Lung microvascular endothelial cell (primary cell): Measurements from ENCODE around the gene CDC16. TPM values are rescaled to one million over a fixed set of nuclear protein-coding genes. Genes with fewer than 3 reads are reported as not detected.
"Not testable (repeated sequence)": the region's sequence is repeated elsewhere in the genome, so short reads cannot be mapped to it uniquely, and the experiment has no call there.

Experiments used
- DNase-seq, 2 donors: peaks; one replicate each; pipeline versions ENCODE4 v3.0.0 to v3.0.0-alpha.2; 2010; ENCODE audit warnings: low read depth in 2 of 2
- total RNA-seq: library from RNA; depleted of rRNA; stranded (reverse); fragments of >200 nt; gene quantifications from 2 replicates; pipeline ENCODE4 v1.2.1, GENCODE V29; 2014

CDC16 gene
- total RNA-seq, 1 donor from 2014 or later = 31.9 TPM

DNA sequence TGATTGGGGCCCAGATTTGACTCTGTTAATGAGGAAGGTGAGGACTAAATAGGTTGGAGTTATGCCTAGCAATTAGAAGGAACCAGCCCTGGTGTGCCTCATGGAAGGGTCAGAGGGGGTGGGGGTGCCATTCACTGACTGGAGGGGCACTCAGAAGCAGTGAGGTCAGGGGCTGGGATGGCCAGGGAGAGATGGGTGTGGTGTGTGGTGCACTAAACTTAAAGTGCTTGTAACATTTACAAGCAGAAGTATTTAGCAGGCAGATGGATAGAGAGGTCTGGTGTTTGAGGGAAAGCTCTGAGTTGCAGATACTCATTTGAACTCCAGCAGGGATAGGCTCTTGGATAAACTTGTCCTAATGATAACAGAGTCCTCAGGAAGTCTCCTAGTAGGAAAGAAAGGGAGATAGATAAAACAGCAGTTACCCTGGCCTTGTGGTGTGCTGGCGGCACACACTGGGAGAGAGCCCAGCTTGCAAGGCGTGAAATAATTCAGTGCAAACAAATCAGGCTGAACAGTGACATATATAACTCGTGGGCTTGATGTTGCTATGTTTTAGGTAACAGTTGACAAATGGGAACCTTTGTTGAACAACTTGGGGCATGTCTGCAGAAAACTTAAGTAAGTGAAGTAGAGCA, 26.8 kb downstream of the CDC16 start:
- no peak for DNase-seq

DNA sequence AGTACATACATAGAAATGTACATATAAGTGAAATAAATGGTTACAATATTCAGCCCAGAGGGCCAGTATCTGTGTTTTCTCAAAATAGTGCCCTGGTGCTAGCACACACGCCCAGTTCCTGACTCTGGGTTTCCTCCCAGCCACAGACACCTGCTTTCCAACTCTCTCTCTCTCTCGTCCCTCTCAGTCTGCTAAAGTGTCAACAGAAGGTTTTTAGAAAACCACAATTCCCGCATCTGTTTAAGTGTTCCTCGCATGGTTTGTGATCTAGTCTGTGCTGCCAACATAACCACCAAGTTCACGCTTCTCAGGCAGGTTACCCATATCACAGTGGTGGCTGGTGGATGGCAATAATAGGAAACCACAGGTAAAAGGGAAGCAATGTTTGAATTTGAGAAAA, 28.9 kb downstream of the CDC16 start:
- DNase-seq = no peak

DNA sequence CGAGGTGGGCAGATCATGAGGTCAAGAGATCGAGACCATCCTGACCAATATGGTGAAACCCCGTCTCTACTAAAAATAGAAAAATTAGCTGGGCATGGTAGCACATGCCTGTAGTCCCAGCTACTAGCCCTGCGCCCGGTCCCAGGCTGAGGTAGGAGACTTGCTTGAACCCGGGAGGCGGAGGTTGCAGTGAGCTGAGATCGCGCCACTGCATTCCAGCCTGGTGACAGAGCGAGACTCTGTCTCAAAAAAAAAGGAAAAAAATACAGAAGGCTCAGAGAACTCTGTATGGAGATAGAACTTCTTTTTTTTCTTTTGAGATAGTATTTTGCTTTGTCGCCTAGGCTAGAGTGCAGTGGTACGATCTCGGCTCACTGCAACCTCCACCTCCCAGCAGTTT, 29.6 kb downstream of the CDC16 start:
- not testable (repeated sequence) for DNase-seq

GRCh38 chr13:114264886-114265611, 30.4 kb downstream of the CDC16 start:
- DNase-seq = no peak

GRCh38 chr13:114266241-114266640, 31.5 kb downstream of the CDC16 start:
- no peak for DNase-seq

DNA sequence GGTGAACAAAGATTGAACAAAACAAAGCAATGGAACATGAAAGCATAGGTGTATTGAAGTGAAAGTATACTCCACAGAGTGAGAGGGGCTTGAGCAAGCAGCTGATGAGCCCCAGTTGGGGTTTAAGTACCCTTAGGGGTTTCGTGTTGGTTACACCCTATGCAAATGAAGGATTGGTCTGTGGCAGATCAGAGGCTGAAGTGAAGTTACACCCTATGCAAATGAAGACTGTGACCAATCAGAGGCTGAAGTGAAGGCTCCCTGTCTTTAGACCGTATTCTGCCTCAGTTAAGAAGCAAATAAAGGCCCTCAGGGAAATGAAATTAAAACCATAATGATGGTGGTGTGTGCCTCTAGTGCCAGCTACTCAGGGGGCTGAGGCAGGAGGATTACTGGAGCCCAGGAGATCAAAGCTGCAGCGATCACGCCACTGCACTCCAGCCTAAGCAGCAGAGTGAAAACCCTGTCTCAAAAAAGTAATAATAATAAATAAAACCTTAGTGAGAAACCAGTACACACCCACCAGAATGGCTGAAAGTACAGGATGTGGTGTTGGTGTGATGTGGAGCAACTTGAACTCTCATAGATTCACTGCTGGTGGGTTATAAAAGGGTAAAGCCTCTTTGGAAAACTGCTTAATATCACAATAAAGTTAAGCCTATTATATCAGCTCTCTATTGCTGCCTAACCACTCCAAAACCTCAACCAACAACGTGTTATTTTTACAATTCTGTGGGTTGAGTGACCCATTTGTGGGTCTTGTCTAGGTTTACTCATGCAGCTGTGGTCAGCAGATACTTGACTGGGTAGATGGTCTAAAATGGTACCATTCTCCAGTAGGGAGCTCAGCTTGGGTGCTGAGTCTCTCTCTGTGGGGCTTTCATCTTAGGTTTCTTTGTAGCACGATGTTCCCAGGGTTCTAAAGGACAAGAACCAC, 33.9 kb downstream of the CDC16 start:
- DNase-seq = no peak

- DNase-seq = no peak
Measured at GRCh38 chr13:114269281-114269770, 34.6 kb downstream of the CDC16 start.

GRCh38 chr13:114272977-114273376, 38.3 kb downstream of the CDC16 start:
- peak; percentile 14 to 76 for DNase-seq

DNA sequence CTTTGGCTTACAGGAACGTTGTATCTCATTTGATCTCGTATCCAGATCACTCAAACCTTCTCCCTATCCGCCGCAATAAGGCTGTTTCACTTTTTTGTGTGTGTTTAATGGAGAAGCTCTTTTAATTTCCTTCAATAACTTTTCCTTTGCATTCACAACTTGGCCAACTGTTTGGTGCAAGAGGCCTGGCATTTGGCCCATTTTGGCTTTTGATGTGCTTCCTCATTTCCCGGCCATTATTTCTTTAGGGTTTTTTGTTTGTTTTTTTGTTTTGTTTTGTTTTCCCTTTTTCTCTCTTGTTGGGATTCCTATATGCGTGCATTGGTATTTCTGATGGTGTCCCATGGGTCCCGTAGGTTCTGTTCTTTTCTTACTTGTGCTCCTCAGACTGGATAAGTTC, 40.6 kb downstream of the CDC16 start:
- DNase-seq = peak in 1 of 2 donors; percentile 48

DNA sequence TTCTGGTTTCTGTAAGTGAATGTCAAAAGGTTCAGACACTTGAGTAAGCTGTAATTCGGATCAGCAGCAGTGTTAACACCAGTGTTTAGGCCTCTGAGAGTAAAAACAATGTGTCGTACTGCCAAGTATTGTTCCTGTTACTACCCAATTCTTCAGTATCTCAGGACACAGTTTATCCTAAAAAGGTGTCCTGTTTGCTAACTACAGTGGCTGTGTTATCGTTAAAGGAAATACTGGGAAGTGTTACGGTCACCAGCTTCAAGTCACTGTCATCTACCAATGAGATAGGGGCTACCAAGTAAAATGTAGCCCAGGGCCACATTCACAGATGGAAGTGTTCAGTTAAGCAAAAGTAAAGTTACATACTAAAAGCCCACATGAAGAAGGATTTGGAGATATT, 44.4 kb downstream of the CDC16 start:
- peak; percentile 2 to 19 for DNase-seq

DNA sequence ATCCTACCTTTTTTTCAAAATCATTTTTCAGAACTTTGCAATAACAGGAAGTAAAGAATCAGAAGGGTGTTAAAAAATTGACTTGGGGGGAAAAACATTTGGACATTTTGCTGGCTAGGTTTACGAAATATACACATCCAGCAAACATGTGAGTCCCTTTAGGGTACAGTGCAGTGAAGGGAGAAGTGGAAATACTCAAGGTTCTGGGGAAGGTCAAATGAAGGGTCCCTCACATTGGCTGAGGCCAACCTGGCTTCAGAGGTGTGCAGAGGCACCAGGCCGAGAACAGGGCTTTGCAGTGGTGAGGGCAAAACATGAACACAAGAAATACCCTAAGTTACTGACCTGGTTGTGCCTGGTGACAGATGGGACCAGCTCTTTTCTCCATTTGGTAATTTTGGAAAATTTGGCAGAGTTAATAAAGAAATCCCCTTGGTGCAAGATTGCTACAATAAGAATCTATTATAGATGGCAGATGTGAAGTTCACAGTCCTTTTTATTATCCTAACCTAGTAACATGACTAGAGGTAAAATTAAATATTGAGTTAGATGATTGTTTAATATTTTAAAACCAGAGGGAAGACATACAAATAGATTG, 45.2 kb downstream of the CDC16 start:
- no peak for DNase-seq

GRCh38 chr13:114281351-114282040, 46.8 kb downstream of the CDC16 start, which contains the start of gene UPF3A:
Gene UPF3A, plus strand, starts transcription at chr13:114281601. Its CDS starts 39 bp downstream, at chr13:114281640.
- DNase-seq = peak; percentile 94 to 96

DNA sequence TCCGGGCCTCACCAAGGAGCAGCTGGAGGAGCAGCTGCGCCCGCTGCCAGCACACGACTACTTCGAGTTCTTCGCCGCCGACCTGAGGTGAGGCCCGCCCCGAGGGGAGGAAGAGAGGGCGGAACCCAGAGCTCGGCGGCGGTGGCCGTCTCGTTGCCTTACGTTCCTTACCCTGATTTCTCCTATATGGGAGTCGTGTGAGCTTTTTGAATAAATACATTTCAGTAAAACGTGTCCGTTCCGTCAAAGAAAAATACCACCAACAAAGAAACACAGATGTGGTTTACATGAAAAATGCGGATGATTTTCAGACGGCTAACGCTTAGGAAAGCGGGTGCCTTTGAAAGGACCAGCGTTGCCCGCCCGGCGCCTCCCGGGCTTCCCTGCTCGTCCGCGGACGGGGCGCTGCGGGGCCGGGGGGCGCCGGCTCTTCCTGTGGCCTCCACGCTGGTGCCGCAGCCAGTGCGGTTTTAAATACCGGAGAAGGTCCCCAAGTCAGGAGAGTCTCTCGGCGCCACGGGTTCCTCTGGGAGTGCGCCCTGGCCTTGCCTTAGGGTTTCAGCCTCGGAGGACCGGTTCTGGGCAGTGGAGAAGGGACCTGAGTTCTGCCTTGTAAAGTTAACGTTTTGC, 47.5 kb downstream of the CDC16 start:
- DNase-seq = peak; percentile 63 to 77

- DNase-seq = peak in 1 of 2 donors; percentile 31
Measured at GRCh38 chr13:114283576-114283975, 48.9 kb downstream of the CDC16 start.

DNA sequence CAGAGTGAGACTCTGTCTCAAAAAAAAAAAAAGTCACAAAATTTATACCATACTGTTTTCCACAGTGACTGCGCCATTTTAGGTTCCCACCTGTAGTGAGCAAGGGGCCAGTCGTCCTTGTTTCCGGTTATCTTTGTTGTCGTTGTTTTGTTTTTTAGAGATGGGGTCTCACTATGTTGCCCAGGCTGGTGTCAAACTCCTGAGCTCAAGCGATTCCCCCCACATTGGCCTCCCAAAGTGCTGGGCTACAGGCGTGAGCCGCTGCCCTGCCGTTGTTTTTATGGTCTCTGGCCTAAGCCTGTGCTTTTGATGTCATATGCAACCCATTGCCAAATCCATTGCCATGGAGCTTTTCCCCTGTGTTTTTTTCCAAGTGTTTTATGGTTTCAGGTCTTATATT, 50.0 kb downstream of the CDC16 start:
- DNase-seq = peak in 1 of 2 donors; percentile 48

- DNase-seq = peak in 1 of 2 donors; percentile 21
Measured at GRCh38 chr13:114285166-114285808, 50.6 kb downstream of the CDC16 start.

- DNase-seq = no peak
Measured at GRCh38 chr13:114286808-114287207, 52.1 kb downstream of the CDC16 start.

DNA sequence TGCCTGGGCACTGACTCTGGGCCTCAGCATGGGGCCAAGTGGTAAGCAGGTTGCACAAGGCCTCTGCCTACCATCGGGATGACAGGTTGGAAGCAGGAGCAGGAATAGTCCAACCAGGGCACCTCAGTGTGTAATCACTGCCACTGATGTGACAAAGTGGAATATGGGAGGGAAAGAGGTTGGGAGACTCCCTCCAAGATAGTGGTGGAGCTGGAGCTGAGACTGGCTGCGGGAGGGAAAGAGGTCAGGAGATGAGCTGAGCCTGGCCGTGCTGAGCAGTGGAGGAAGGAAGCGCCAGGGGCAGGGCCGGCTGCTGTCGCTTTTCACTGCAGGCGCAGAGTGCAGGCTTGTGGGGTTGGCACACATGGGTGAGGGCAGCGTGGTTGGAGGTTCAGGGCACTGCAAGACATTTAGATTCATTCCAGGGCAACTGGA, 53.5 kb downstream of the CDC16 start:
- DNase-seq = no peak

DNA sequence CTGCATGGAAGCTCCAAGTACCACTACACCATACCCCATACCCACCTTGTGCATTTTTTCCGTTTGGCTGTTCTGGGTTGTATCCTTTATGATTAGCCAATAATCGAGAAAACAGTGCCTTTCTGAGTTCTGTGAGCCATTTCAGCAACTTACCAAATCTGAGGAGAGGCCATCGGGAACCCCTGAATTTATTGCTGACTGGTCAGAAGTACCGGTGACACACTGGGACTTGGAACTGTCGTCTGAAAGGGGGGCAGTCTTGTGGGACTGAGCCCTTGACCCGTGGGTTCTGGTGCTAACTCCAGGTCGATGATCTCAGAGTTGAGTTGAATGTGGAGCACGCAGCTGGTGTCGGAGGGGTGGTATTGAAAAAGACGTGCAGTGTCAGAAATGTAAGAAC, 61.8 kb downstream of the CDC16 start:
- DNase-seq = no peak

DNA sequence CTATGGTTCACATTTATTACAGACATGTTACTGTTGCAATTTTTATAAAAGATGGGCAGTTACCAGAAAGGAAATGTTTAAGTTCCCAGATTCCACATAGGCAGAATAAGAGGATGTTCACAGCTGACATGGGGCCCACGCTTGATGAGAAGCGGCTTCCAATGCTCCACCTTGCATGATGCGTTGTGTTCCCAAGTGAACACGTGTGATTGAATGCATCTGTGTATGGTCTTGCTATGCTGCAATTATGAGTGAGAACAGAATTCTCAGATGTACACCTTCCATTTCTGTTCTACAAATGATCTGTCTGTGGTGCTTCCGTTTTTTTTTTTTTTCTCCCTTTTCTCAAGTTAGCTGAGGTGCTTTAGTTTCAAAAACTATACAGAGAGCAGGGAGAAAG, 62.2 kb downstream of the CDC16 start:
- no peak for DNase-seq
